IPS-18c (cell line): ENCODE measurements around the gene CHSY1.

Experiments
- H3K4me3 ChIP-seq: 2 replicates; pipeline ENCODE4 v1.7.0; 2013; ENCODE audit warnings: low read depth, mild to moderate bottlenecking, low read length, moderate library complexity; ENCODE audit not compliant: insufficient read depth
- H3K9me3 ChIP-seq: one replicate; pipeline ENCODE4 v1.6.1; 2013; ENCODE audit warnings: mild to moderate bottlenecking, low read length, moderate library complexity; ENCODE audit not compliant: control insufficient read depth, insufficient read depth

CHSY1 gene

DNA sequence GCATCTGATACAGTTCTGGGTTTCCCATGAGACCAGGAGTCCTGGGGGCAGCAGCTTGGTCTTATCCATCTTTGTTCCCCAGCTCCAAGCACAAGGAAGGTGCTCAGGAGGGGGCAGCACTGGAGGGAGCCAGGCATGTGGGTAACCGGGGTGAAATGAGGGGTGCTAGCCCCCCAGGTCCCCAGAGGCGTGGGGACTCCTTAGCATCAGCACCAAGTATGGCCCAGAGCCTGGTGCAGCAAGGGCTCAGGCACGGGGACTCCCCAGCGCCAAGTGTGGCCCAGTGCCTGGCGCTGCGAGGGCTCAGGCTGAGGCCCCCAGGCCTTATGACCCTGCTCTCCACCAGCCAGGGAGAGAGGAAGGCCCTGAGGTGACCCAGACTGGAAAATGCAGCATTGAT is 94.1 kb downstream of the CHSY1 start:
- no peaks in the 10 kb centered on the region for H3K9me3 ChIP-seq
- no peak overlapping the region for H3K4me3 ChIP-seq

- H3K4me3 ChIP-seq = no peak overlapping the region
These were observed 95.2 kb downstream of the CHSY1 start for GRCh38 chr15:101156509-101157159.

DNA sequence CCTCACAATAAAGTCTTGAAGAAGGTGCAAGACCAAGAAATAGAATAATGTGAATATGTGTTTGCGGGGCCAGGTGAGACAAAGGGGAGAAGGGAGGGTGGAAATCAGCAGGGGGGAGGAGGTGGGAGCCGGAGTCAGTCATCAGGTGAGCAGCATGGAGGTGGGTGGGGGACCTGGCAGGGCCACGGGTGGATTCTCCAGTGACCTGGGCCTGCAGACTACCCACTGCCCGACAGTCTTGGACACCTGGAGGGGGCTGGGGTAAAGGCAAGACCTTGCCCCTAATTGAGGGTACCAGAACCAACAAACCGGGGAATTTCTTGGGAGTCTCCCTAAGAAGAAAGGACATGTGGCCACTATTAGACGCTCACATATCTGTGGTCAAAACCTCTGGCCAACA is 95.8 kb downstream of the CHSY1 start:
- H3K9me3 ChIP-seq = no peaks in the 10 kb centered on the region
- no peak overlapping the region for H3K4me3 ChIP-seq

More at GRCh38 chr15:101156509-101157159, 95.2 kb downstream of the CHSY1 start:
- H3K9me3 ChIP-seq = no peaks in the 10 kb centered on the region

DNA sequence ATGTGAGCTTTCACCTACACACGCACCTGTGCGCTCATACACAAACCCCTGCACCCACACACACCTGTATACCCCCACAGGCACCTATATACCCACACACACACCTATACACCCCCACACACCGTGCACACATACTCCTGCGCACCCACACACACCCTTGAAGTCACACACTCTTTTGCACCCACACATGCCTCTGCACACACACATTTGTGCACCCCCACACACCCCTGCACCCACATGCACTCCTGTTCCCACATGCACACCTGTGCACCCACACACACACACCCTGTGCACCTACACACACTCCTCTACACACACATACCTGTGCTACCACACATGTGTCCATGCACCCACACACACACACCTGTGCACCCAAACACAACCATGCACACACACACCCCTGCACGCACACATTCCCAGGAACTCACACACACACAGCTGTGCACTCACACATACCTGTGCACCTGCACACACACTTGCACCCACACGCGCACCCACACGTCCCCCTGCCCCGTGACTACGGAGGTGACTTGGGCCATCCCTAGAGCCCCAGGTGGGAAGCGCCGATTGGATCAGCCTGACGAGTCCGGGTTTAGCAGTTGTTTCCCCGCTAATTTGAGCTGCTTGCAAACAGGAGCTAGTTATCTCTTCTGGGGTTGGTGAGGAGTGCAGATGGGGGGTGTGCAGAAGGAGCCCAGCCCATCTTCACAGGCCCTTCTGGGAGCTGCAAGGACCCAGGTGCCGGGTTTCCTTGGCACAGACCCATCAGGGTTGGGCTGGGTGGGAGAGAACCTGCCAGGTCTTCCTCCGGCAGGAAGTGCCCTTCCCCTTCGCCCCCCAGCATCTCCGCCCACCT is 97.8 kb downstream of the CHSY1 start:
- Histone ChIP-seq H3K4me3 (no peak overlapping the region), H3K9me3 (no peaks in the 10 kb centered on the region)

GRCh38 chr15:101152914-101153313 is 98.9 kb downstream of the CHSY1 start:
- Histone ChIP-seq H3K4me3 (no peak overlapping the region), H3K9me3 (no peaks in the 10 kb centered on the region)

DNA sequence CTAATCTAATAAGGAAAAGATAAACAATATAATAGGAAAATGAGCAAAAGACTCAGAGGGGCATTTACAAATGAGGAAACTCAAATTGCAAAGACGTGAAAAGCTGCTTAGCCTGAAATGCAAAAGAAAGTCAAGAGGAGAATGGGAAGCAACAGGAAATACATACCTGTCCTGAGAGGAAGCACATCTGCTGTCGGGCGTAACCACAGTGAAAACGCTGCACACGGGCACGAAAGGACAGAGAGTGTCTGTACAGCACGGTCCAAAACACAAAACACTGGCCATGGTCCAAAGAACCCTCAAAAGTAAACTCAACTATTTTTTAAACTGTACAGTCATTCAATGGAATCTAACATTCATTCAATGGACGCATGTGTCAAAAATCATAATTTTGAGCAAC is 100.6 kb downstream of the CHSY1 start:
- Histone ChIP-seq H3K9me3 (no peaks in the 10 kb centered on the region), H3K4me3 (no peak overlapping the region)

DNA sequence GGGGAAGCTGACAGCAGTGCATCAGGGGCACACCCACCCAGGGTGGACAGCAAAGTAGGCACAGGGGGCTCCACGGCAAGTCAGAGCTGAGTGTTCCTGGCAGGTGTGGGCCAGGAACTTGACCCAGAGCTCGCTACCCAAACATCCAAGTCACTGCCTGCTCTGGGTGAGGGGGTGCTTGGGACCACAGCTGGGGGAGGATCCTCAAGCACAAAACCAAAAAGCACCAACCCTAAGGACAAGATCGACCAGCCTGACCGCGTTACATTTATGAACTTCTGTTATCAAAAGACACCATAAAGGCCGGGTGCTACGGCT is 101.2 kb downstream of the CHSY1 start:
- H3K9me3 ChIP-seq = no peaks in the 10 kb centered on the region
- no peak overlapping the region for H3K4me3 ChIP-seq

DNA sequence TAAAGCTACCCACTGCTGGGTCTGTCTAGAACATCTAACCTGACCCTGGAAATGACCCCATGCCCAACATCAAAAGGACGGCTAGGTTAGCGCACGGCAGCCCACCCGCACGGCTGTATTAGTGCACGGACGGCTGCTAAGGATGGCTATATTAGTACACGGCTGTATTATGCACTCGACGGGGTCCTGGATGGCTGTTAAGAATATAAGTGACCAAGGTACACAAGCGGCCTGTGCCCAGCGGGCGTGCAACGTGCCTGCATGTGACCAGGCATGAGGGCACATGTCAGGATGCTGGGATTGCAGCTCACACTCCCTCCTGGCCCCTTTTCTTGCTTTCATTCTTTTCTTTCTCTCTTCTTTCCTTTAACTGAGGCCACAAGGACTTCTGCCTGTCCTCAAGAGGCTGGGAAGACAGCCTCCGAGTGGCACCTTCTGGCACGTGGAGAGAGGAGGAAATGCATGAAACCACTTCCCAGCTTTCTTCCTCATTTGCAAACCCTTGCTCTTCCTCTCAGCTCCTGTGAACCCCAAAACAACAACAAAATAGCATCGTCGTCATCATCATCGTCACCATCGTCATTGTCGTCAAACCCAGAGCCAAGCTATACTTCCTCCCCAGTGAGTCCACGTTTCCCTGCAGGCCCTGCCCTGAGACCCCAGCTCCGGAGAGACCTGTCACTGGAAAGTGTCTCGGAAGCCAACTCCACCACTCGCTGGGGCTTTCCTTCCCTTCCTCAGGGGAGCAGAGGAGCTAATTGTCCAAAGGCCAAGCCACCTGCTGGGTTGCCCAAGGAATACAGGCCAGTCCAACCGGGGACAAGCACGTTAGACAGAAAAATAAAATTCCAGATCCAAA is 101.8 kb downstream of the CHSY1 start:
- Histone ChIP-seq H3K9me3 (no peaks in the 10 kb centered on the region), H3K4me3 (no peak overlapping the region)

DNA sequence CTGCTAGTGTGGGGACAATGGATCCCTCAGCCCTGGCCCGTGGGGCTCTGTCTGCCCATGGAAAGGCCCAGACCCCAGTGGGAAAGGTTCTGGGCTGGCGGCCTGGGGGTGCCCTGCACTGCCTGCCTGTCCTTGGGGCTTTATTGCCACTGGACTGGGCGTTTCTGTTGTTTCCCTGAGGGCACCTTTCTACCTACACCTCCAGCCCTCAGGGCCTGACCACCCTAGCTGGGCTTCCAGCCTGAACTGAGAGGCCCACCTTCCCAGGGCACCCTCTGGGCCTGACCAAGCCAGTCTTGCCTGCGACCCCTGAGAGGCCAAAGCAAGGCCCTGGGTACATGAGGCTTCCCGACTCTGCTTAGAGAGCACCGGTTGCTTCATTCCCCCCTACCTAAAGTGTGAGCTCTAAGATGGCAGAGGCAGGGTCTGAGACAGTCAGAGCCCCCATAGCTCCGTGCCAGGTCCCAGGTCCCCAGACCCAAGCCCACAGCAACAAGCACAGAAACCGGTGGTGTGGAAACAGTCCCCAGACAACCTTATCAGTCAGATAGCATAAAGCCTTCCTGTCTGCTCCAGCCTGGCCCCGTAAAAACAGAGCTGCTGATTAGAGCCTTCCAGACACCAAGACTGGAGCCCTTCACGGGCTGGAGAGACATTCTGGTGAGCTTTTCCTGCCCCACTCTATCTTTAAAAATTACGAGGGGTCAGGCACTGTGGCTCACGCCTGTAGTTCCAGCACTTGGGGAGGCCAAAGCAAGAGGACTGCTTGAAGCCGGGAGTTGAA is 102.8 kb downstream of the CHSY1 start:
- Histone ChIP-seq H3K4me3 (no peak overlapping the region), H3K9me3 (no peaks in the 10 kb centered on the region)

DNA sequence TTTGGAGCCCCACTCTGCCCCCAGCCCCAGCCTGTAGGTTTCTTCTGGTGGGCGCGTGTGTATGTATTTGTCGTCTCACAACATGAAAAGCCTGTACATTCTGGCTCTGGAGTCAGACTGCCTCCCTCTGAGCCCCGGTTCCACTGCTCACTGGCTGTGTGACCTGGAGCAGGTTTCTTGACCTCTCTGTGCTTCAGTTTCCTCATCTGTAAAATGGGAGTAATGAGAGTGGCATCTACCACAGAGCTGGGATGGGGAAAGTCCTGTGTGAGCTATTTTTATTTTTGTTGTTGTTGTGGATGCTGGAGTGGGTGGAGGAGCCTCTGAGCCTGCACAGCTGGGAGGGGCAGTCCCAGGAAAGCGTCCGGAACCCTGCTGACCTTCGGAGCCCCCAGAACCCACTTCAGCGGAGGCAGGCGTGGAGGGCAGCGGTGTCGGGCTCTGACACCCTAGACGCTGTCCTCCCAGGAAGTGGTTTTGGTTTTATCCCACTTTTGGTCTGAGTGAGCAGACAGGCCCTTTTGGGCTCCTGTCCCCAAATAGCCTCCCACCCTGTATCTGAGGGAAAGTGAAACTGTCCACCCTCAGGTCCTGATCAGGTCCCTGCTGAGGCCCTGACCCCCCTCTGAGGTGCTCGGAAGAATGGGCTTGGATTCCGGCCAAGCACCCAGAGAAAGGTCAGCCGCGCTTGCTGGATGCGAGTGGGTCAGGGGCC is 103.5 kb downstream of the CHSY1 start:
- Histone ChIP-seq H3K4me3 (no peak overlapping the region), H3K9me3 (no peaks in the 10 kb centered on the region)

- Histone ChIP-seq H3K9me3 (no peaks in the 10 kb centered on the region), H3K4me3 (no peak overlapping the region)
These were observed 104.7 kb downstream of the CHSY1 start for GRCh38 chr15:101147181-101147580.

GRCh38 chr15:101146118-101146702 is 105.6 kb downstream of the CHSY1 start:
- Histone ChIP-seq H3K9me3 (no peaks in the 10 kb centered on the region), H3K4me3 (no peak overlapping the region)

- no peaks in the 10 kb centered on the region for H3K9me3 ChIP-seq
- no peak overlapping the region for H3K4me3 ChIP-seq
These were observed 106.5 kb downstream of the CHSY1 start for GRCh38 chr15:101145362-101145761.

- H3K4me3 ChIP-seq = no peak overlapping the region
- H3K9me3 ChIP-seq = no peaks in the 10 kb centered on the region
These were observed 108.5 kb downstream of the CHSY1 start for GRCh38 chr15:101143321-101143720.

DNA sequence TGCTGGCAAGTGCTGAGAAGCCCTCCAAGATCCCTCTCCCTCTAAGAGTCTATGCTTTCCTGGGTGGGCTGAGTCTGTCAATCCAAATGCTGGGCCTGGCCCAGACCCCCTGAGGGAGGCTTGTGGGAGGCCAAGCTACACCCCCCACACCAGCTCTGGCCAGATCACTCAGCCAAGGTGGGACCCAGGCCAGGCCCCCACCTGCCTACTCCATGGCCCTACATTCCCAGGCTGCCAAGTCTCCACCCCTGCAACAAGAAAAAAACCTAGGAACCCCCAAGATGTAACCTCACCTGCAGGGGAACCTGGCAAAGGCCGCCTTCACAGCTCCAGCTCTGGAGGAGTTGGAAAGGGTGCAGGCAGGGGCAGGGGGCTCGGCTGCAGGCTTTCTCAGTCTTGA is 109.1 kb downstream of the CHSY1 start:
- no peak overlapping the region for H3K4me3 ChIP-seq
- no peaks in the 10 kb centered on the region for H3K9me3 ChIP-seq

DNA sequence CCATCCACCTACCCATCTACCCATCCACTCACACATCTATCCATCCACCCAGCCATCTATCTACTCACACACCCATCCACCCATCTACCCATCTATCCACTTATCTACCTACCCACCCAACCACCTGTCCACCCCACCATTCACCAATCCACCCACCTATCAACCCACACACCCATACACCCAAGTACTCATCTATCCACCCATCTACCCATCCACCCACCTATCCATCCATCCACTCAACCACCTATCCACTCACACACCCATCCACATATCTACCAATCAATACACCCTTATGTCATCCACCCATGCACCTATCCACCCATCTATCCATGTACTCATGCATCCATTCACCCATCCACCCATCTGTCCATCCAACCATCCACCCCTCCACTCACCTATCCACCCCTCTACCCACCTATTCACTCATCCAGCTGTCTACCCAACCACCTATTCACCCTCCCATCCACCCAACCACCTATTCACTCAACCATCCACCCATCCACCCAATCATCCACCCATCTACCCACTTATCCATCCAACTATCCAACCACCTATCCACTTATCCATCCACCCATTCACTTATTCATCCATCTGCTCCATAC is 109.8 kb downstream of the CHSY1 start:
- H3K4me3 ChIP-seq = no peak overlapping the region
- H3K9me3 ChIP-seq = no peaks in the 10 kb centered on the region
